Breast epithelium (tissue), 4 donors: ENCODE data around the gene CHSY3. TPM values are rescaled to one million over a fixed set of nuclear protein-coding genes. Genes with fewer than 3 reads are reported as not detected.

Source experiments
- DNase-seq, 2 donors: peaks; one replicate each; pipeline ENCODE4 v3.0.0-alpha.2; 2019; ENCODE audit warnings: low spot score in 2 of 2
- H3K27ac ChIP-seq, 2 donors: fragments of 200-600 bp; sonication (generic) in 1 of 2; one replicate each; pipeline ENCODE4 v1.5.1; 2016 to 2019; ENCODE audit warnings: mild to moderate bottlenecking in 1 of 2
- H3K27me3 ChIP-seq, 2 donors: fragments of 200-600 bp; sonication (generic) in 1 of 2; one replicate each; pipeline versions ENCODE4 v1.5.1 to v1.6.0; 2017 to 2019; ENCODE audit warnings: control low read depth in 1 of 2, mild to moderate bottlenecking in 1 of 2
- H3K36me3 ChIP-seq: fragments of 200-600 bp; one replicate; pipeline ENCODE4 v1.5.1; 2019
- H3K4me1 ChIP-seq, 2 donors: fragments of 200-600 bp; sonication (generic); one replicate each; pipeline ENCODE4 v1.5.1; 2016 to 2019; ENCODE audit warnings: control low read depth in 1 of 2
- H3K4me3 ChIP-seq, 3 donors: fragments of 200-600 bp; sonication (generic); 1 replicate in 2 of 3; 2 replicates in 1 of 3; pipeline ENCODE4 v1.5.1; 2016 to 2019; ENCODE audit warnings: mild to moderate bottlenecking in 3 of 3, moderate library complexity in 2 of 3
- H3K9me3 ChIP-seq, 2 donors: fragments of 200-600 bp; sonication (generic) in 1 of 2; one replicate each; pipeline ENCODE4 v1.5.1; 2016 to 2019; ENCODE audit warnings: control low read depth in 1 of 2
- CTCF ChIP-seq, 3 donors: fragments of 450-650 bp; IDR thresholded peaks; one replicate each; pipeline ENCODE4 v1.5.1; 2016 to 2017; ENCODE audit warnings: antibody characterized with exemption in 3 of 3, mild to moderate bottlenecking in 3 of 3, moderate library complexity in 3 of 3
- POLR2A ChIP-seq: fragments of 450-650 bp; IDR thresholded peaks from one replicate; pipeline ENCODE4 v1.6.1; 2016; ENCODE audit warnings: antibody characterized with exemption, mild to moderate bottlenecking, moderate library complexity
- POLR2AphosphoS5 ChIP-seq, 3 donors: sonication (generic); formaldehyde crosslinking; IDR thresholded peaks; one replicate each; pipeline ENCODE4 v1.6.1; 2017; ENCODE audit warnings: antibody characterized with exemption in 3 of 3
- intact Hi-C: fragments of 100-400 bp; cut with DNase I; formaldehyde crosslinking; loops from one replicate; pipeline ENCODE4 v1.15.1; 2023; ENCODE audit warnings: low total_unique reads
- total RNA-seq, 3 donors: library from RNA; depleted of rRNA; stranded (reverse); fragments of >200 nt; gene quantifications; one replicate each; pipeline ENCODE4 v1.1.0, GENCODE V29; 2016

The CHSY3 gene
- total RNA-seq, 3 donors from 2014 or later: 2.5 to 4.9 (median 3.7) TPM

DNA sequence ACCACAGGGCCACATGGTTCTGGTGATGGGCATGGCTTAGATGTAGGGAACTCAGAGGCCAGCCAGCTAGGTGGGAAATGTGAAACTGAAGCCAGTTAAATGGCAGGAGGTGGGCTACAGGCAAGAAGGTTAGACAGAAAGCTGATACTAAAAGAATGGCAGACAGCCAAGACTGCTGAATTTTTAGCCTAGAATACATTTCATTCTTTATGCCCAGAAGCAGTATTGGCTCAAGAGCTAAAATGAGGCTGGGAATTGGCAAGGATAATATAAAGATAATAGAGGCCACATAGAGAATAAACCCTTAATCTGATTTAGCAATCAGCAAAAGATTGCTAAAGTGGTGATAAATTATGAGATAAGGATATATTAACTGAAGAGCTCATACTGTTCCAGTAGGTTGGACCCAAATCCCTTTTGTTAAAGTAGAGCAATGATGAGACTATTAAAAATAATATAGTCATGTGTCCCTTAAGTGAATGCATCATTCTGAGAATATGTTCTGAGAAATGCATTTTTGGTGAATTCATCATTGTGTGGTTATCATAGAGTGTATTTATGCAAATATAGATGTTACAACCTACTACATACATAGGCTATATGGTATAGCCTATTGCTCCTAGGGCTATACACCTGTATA, 234.3 kb downstream of the CHSY3 start:
- Histone ChIP-seq H3K27ac (no peak overlapping the region), H3K27me3 (no peaks in the 10 kb centered on the region), H3K4me1 (no peaks in the 10 kb centered on the region), H3K4me3 (no peak overlapping the region), H3K36me3 (no peaks in the 10 kb centered on the region), H3K9me3 (no peaks in the 10 kb centered on the region)
- no peak for DNase-seq
- no peak for TF ChIP-seq POLR2A
- TF ChIP-seq CTCF (IDR thresholded peaks at IDR 0.05): no peak
- TF ChIP-seq POLR2AphosphoS5 (IDR thresholded peaks at IDR 0.05): no peak
- intact Hi-C loops: no loop called here

DNA sequence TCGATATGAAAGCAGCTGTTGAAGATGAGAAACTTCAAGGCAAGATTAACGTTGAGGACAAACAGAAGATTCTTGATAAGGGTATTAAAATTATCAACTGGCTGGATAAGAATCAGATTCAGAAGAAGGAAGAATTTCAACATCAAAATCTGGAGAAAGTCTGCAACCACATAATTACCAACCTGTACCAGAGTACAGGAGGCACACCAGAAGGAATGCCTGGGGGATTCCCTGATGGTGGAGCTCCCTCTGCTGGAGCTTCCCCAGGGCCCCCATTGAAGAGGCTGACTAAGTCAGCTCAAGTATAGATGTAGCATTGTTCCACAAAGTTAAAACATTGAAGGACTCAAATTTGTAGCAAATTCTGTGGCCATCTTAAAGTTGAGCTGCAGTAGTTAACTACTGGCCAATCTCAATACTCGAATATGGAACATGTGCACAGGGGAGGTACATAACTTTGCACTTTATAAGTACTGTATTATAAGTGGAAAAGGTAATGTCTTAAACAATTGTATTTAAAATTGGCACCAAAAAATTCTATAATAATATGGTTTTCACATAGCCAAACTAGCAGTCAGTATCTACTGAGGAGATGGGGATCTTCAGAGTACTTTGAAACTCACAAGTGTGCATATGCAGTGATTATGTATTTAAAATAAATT, 237.5 kb downstream of the CHSY3 start:
- DNase-seq: no peak
- TF ChIP-seq CTCF (IDR thresholded peaks at IDR 0.05): no peak
- no peak for TF ChIP-seq POLR2A
- TF ChIP-seq POLR2AphosphoS5 (IDR thresholded peaks at IDR 0.05): no peak
- H3K4me3 ChIP-seq: no peak overlapping the region
- no peaks in the 10 kb centered on the region for H3K36me3 ChIP-seq
- intact Hi-C loops: no loop called here
- no peak overlapping the region for H3K27ac ChIP-seq
- no peaks in the 10 kb centered on the region for H3K27me3 ChIP-seq
- H3K4me1 ChIP-seq: no peaks in the 10 kb centered on the region
- no peaks in the 10 kb centered on the region for H3K9me3 ChIP-seq

- intact Hi-C loops: no loop called here
- H3K9me3 ChIP-seq: no peaks in the 10 kb centered on the region
- H3K27me3 ChIP-seq: no peaks in the 10 kb centered on the region
- no peak for TF ChIP-seq POLR2A
- no peak for TF ChIP-seq POLR2AphosphoS5 (IDR thresholded peaks at IDR 0.05)
- no peak for TF ChIP-seq CTCF (IDR thresholded peaks at IDR 0.05)
- no peak overlapping the region for H3K4me3 ChIP-seq
- H3K27ac ChIP-seq: no peak overlapping the region
- H3K4me1 ChIP-seq: no peaks in the 10 kb centered on the region
- H3K36me3 ChIP-seq: no peaks in the 10 kb centered on the region
- DNase-seq: no peak
These were observed 247.0 kb downstream of the CHSY3 start for GRCh38 chr5:130151239-130151638.

DNA sequence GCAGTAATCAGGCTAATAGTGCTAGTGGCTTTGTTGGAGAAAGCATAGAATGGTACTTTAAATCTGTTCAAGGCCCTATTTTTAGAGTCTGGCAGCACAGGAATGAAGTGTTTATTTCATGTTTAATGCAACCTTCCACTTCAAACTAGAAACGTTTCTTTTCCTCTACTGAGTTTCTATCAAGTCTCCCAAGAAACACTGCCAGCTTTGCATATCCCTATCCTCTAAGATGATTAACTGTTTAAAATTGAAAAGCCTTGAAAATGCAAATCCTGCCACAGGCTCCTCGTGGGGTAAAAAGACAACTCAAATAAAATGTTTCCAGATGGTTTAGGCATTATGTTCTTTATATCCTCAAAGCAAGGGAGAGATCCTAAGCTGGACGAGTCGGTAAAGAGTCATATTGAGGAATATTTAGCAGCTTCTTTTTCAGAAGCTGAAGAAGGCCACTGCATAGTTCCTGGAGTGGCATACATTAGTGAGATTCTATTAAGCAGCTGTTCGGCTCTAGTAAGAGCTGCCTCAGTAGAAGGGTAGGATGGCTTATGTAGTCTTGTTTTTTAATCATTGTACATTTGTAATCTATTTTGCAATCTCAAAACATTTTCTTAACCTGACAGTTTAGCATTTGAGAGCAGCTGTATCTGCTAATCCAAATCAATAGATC, 251.2 kb downstream of the CHSY3 start:
- Histone ChIP-seq H3K4me1 (no peaks in the 10 kb centered on the region), H3K36me3 (no peaks in the 10 kb centered on the region), H3K27me3 (no peaks in the 10 kb centered on the region), H3K4me3 (no peak overlapping the region), H3K27ac (no peak overlapping the region), H3K9me3 (no peaks in the 10 kb centered on the region)
- DNase-seq: no peak
- TF ChIP-seq CTCF (IDR thresholded peaks at IDR 0.05) (no peak), POLR2A (no peak), POLR2AphosphoS5 (IDR thresholded peaks at IDR 0.05) (no peak)
- intact Hi-C loops: no loop called here

GRCh38 chr5:130158036-130158435, 253.8 kb downstream of the CHSY3 start:
- Histone ChIP-seq H3K27me3 (no peaks in the 10 kb centered on the region), H3K4me3 (no peak overlapping the region), H3K27ac (no peak overlapping the region), H3K4me1 (no peaks in the 10 kb centered on the region), H3K9me3 (no peaks in the 10 kb centered on the region), H3K36me3 (no peaks in the 10 kb centered on the region)
- no peak for DNase-seq
- intact Hi-C loops: no loop called here
- TF ChIP-seq CTCF (IDR thresholded peaks at IDR 0.05) (no peak), POLR2A (no peak), POLR2AphosphoS5 (IDR thresholded peaks at IDR 0.05) (no peak)
